ENCODE data around the gene TNS2.

DNA sequence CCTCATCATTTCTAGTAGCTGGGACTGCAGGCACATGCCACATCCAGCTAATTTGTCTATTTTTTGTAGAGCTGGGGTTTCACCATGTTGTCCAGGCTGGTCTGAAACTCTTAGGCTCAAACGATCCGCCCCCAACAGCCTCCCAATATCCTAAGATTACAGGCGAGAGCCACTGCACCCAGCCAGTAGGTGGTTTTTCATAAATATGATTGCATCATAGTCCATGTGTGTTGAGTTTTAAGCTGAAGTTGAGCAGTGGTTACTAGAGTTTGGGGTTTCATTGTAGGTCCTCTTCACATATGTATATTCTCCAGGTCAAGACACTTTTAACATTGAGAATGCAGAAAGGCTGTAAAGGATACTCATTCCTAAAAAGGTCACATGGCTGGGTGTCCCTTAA, 13.1 kb upstream of the TNS2 start:
- TF ChIP-seq POLR2A (IDR thresholded peaks at IDR 0.05; ENCODE audit: low read length) (no peak), GATA1 (IDR thresholded peaks at IDR 0.05; ENCODE audit: low read depth, low read length) (no peak)

All from erythroblast (primary cell).